ENCODE measurements around the gene F3.

Gene F3

DNA sequence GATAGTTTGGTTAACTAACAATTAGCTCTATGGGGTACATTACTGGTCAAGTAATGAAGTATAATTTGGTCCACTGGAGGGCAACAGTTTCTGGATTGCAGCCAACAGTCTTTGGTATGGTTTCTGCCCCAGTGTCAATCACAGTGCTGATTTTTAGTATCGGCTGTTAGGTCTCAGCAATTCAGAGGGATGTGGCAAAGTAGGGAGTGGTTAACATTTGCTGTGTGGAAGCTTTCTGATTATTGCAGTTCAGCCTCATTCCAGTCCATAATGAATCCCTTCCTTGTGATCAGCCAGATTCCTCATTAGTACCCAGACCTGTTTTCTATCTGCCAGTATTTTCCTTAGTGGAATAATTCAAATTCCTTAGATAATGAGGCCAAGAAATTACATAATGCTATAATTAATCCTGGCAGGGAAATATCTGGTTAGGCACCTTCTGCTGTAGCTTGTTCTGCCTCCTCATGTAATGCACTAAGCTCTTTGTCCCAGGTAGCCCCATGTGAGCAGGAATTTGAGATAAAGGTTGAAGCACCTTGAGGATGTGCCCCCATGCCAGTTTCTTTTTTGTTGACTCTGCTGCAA, 14.0 kb downstream of the F3 start:
- peak; percentile 58 for DNase-seq (ENCODE audit: low spot score)

DNA sequence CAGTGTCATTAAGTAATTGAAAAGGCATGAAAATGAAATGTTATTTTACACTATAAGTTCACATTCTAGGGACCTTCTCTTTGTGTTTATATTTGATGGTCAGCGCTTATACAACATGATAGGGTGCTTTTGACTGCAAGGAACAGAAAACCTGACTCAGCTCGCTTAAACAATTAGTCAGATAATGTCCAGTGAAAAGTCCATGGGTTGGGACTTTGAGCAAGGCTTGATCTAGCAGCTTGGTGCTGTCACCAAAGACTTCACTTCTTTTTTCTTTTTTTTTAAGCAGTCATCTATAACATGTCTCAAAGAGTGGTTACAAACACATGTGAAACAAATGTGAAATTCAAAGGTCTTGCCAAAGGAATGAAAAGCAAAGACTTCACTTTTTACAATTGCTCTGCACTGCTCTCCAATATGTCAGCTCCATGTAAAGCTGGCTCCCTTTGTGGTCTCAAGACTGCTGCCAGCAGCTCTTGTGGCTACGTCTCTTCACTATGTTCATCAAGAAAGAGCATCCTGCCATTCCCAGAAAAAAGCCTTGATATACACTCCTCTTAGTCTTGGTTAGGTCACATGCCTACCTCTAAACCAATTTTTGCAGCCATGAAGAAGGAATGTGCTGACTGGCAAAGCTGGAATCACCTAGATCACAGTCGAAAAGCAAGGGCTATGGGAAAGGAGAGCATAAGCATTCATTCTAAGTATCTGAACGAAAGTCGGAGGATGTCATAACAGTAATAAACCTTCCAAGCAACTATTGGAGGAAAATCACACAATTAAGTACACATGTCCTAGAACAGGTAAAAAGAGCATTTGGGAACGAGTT, 15.2 kb downstream of the F3 start:
- DNase-seq (ENCODE audit: low spot score), result no peak

GRCh38 chr1:94524531-94524930, 17.0 kb downstream of the F3 start:
- no peak for DNase-seq (ENCODE audit: low spot score)

DNA sequence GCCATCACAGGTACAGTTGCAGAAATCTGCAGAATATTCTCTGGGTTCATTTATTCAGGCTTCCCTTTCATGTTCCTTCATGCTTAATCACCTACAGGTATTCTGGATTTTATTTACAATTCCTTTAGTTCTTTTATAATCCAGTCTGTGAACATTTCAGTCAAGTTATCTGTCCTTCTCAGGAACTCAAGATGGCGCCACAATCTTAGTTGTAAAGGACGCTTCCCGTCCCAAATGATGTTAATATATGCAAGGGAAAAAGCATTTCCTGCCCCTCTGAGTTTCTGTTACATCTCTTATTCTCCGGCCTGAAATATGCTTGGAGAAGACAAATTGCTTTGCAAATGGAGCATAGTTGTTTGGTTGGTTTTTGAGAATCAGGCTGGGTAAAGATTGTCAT, 19.3 kb downstream of the F3 start:
- no peak for DNase-seq (ENCODE audit: low spot score)

DNA sequence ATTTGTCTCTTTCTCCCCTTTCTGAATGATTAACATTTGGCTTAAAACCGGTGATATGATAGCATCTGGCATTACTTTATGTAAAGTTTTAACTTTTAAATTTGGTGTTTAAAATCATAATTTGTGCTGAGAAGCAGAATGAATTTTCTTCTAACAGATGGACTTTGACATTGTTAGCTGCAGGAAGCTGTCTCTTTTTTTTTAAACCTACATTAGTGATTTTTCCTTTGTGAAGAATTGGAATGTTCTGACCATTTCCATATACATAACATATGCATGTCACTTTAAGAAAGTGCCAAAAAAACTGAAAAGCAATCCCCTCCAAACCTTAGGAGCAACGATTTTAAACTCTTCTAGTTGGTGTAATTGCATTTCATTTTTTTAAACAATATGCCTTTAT, 22.2 kb downstream of the F3 start:
- no peak for DNase-seq (ENCODE audit: low spot score)

GRCh38 chr1:94515296-94515947, 26.1 kb downstream of the F3 start:
- no peak for DNase-seq (ENCODE audit: low spot score)

DNA sequence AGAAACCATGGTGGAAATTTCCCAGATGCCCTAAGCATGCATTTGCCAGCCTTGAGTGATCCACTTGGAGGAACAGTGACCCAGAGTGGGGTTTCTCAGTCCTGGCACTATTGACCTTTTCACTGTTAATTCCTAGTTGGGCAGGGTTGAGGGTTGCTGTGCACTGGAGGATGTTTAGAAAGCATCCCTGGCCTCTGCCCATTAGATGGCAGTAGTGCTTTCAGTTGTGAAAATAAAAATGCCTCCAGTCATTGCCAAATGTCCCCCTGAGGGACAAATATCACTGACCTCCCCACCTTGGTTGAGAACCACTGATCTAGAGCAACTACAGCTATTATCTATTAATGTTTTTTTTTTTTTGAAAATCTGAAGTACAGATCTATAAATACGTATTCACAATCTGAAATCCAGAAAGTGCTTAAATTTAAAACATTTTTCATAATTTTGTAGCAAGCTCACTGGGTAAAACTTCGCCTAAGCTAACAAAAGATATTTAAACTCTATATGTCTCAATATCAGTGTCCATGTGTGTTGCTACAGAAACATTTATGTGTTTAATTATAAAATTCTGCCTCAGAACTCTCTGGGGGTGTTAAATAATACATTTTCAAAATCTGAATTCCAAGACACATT, 27.3 kb downstream of the F3 start:
- peak; percentile 55 for DNase-seq (ENCODE audit: low spot score)

GRCh38 chr1:94512816-94513215, 28.7 kb downstream of the F3 start:
- DNase-seq (ENCODE audit: low spot score), result no peak

- no peak for DNase-seq (ENCODE audit: low spot score)
Observed at GRCh38 chr1:94504601-94505000, 37.0 kb downstream of the F3 start.

DNA sequence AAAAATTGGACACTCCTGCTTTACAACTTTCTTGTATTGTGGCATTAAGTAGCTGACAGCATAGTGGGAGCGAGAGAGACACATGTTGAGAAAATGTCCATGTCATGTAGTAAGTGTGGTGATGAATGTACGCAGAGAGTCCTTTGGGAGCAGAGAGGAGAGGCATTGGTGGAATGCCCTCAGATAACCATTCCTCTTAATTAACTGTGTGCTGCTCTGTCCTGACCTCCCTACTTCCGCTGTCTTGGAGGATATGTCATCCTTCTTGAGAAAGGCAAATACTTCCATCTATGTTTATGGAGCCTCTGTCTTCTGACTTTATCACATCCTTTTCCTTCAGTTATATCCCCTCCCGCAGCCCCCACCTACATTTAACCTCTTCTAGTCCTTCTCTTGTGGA, 38.4 kb downstream of the F3 start:
- no peak for DNase-seq (ENCODE audit: low spot score)

- no peak for DNase-seq (ENCODE audit: low spot score)
Observed at GRCh38 chr1:94501935-94502334, 39.6 kb downstream of the F3 start.

DNA sequence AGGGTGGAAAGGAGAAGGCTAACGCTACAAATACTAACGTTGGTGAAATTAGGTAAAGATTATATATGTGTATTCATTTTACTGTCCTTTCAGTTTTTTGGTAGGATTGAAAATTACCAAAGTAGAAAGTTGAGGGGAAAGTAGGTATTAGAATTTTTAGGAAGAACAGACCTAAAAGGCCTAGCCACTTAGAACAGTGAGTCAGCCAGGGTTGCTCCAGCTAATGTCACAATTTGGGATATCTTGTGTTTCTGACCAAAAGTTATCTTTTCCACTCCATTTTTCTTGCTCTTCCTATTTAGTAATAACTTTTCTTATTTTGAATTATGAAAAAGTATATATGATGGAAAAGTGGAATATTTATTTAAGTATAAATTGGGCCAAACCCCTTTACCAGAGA, 40.1 kb downstream of the F3 start:
- no peak for DNase-seq (ENCODE audit: low spot score)

DNA sequence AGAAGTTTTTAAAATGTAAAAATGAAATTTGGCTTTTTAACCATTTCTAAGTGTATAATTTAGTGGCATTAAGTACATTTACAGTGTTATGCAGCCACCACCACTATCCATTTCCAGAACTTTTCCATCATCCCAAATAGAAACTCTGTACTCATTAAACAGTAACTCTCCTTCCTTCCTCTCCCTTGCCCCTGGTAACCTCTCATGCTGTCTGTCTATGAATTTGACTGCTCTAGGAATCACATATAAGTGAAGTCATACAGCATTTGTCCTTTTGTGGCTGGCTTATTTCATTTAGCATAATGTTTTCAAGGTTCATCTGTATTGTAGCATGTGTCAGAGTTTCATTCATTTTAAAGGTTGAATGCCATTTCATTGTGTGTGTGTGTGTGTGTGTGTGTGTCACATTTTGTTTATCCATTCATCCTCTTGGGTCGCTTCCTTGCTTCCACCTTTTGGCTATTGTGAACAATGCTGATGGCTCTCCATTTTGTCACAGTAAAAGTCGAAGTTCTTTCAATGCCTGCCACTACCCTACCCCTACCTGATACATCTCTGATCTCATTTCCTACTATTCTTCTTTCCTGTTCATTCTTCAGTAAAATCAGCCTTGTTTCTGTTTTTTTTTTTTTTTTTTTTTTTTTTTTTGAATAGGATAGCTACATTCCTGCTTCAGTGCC, 45.3 kb downstream of the F3 start:
- DNase-seq (ENCODE audit: low spot score), result no peak

DNA sequence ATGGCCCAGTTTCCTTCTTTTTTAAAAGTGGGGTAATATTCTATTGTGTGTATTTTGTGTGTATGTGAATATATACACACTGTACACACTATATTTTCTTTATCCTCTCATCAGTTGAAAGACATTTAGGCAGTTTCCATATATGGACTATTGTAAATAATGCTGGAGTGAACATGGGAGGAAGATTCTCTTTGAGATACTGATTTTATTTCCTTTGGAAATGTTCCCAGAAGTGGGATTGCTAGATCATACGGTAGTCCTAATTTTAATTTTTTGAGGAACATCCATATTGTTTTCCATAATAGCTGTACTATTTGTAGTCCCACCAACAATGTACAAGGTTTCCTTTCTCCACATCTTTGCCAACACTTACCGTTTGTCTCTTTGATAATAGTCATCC, 51.0 kb downstream of the F3 start:
- no peak for DNase-seq (ENCODE audit: low spot score)

- DNase-seq (ENCODE audit: low spot score), result no peak
Observed at GRCh38 chr1:94486990-94487389, 54.6 kb downstream of the F3 start.

DNA sequence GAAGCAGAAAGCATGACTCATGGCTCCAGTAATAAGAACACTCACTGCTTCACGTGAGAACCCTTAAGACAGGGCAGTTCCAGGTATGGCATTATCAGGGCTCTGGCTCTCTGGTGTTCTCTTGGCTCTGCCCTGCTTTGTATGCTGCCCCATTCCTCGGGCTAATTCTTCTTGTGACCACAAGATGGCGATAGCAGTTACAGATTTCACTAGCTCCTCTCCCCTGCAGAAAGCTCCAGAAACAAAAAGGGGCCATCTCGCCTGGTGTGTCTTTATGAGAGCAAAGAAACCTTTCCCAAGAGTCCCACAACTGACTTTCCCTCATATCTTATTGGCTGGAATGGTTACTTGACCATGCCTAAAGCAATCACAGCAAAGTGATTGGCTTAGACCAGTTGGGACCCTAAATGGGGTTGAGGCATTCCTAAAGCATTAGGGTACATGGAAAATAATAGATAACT, 60.1 kb downstream of the F3 start:
- peak; percentile 76 for DNase-seq (ENCODE audit: low spot score)

GRCh38 chr1:94479682-94480081, 61.9 kb downstream of the F3 start:
- DNase-seq (ENCODE audit: low spot score), result no peak

Data from LoVo (cell line).